ENCODE measurements around the gene EPDR1. TPM values are rescaled to one million over a fixed set of nuclear protein-coding genes. Genes with fewer than 3 reads are reported as not detected.

The EPDR1 gene
- total and polyA plus RNA-seq, 2 experiments from 2014 or later = 44.2 to 51.9 TPM

DNA sequence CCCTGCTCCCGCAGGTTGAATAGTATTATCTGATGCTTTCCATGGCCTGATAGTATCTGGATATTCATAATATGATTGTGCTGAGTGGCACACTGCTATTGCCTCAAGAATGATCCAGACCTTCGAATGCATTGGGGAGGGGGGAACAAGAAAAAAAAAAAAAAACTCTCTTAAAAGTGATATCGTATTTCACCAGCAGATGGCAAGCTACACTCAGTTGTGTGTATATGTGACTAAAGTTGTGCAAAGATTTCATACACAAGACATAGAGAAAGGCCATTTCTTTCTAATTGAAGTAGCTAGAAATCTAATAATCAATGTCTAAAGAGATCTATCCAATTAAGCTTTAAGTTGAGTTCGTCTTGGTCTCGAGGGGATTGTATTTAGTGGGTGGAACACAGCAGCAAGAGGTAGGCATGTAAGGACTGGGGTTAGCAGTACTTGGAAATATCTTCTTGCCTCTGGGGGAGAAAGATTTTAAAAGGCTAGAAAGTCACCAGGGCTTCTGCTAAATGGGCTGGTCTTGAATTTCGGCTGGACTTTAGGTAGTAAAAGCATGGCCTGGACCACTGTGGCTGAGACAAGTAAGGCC lies 19.1 kb upstream of the EPDR1 start:
- H3K4me1 ChIP-seq (ENCODE audit: low read depth) = peaks cover 3% of the 10 kb centered on the region
- peak; percentile 60 to 74 for DNase-seq (ENCODE audit: low read depth in 1 of 2, low spot score in 1 of 2)
- H3K27ac ChIP-seq = no peak overlapping the region
- H3K4me3 ChIP-seq = no peak overlapping the region
- no peaks in the 10 kb centered on the region for H3K27me3 ChIP-seq
- TF ChIP-seq, protein P1, sequence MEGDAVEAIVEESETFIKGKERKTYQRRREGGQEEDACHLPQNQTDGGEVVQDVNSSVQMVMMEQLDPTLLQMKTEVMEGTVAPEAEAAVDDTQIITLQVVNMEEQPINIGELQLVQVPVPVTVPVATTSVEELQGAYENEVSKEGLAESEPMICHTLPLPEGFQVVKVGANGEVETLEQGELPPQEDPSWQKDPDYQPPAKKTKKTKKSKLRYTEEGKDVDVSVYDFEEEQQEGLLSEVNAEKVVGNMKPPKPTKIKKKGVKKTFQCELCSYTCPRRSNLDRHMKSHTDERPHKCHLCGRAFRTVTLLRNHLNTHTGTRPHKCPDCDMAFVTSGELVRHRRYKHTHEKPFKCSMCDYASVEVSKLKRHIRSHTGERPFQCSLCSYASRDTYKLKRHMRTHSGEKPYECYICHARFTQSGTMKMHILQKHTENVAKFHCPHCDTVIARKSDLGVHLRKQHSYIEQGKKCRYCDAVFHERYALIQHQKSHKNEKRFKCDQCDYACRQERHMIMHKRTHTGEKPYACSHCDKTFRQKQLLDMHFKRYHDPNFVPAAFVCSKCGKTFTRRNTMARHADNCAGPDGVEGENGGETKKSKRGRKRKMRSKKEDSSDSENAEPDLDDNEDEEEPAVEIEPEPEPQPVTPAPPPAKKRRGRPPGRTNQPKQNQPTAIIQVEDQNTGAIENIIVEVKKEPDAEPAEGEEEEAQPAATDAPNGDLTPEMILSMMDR (IDR thresholded peaks at IDR 0.05; ENCODE audit: low read depth, low read length) = peak; percentile 60
- H3K9me3 ChIP-seq (ENCODE audit: low read depth) = no peaks in the 10 kb centered on the region
- no peaks in the 10 kb centered on the region for H3K36me3 ChIP-seq

DNA sequence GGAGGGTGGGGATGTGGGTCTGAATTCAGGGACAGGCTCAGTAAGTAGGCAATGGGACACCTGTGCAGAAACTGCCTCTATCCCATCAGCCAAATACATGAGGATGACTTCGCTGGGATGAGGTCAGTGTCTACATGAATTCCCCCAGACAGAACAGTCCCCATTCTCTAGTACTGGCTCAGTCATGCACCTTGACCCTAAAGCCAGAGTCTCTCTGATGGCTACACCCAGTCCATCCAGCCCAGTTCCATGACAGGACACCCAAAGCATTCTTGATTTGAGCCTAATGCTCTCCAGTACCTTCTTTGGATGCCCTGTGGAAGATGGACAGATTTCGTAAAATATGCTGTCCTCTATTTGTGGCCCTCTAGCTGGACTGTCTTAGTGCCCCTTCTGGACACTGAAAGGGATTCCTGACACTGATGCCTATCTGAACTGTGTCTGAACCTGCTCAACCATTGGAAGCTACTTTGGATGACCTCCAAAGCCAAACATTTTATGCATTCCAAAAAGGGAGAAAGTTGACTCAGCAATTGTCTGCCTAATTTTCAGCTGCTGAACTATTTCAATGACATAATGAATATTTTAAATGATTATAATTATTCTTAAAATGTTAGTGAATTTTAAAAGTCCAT lies 18.4 kb upstream of the EPDR1 start:
- Histone ChIP-seq H3K9me3 (ENCODE audit: low read depth) (no peaks in the 10 kb centered on the region), H3K4me1 (ENCODE audit: low read depth) (peaks cover 3% of the 10 kb centered on the region), H3K36me3 (no peaks in the 10 kb centered on the region), H3K27me3 (no peaks in the 10 kb centered on the region), H3K4me3 (no peak overlapping the region), H3K27ac (no peak overlapping the region)
- peak in 1 of 2 donors; percentile 74 for DNase-seq (ENCODE audit: low read depth in 1 of 2, low spot score in 1 of 2)
- TF ChIP-seq, protein P1 (IDR thresholded peaks at IDR 0.05; ENCODE audit: low read depth, low read length) = no peak

DNA sequence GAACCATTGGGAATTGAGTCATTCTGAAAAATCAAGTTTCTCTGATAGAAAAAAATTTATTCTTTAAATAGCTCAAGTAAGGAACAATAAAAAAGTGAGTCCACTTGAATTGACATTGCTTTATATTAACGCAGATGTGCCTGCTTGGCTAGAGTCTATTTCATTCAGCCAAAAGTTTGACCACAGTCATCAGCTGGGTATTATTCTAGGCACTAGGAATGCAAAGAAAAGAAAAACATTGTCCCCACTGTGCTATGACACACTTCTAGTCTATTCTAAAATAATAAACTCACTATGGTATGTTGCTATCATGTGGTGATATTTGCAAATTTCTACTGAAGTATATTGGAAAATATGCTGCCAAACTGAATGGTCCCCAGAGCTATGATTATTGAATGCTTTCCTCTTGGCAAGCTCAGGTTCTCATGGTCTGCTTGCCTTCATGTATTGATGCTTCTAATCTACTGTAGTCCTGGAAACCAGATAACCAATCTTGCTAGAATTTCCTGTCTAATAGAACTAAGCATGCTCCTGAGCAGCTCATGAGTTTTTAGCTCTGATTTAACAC lies 12.1 kb upstream of the EPDR1 start:
- Histone ChIP-seq H3K4me1 (ENCODE audit: low read depth) (no peaks in the 10 kb centered on the region), H3K27me3 (peaks cover 20% of the 10 kb centered on the region), H3K9me3 (ENCODE audit: low read depth) (no peaks in the 10 kb centered on the region), H3K27ac (no peak overlapping the region), H3K36me3 (no peaks in the 10 kb centered on the region), H3K4me3 (no peak overlapping the region)
- TF ChIP-seq, protein P1 (IDR thresholded peaks at IDR 0.05; ENCODE audit: low read depth, low read length) = no peak
- DNase-seq (ENCODE audit: low read depth in 1 of 2, low spot score in 1 of 2) = peak in 1 of 2 donors; percentile 79

DNA sequence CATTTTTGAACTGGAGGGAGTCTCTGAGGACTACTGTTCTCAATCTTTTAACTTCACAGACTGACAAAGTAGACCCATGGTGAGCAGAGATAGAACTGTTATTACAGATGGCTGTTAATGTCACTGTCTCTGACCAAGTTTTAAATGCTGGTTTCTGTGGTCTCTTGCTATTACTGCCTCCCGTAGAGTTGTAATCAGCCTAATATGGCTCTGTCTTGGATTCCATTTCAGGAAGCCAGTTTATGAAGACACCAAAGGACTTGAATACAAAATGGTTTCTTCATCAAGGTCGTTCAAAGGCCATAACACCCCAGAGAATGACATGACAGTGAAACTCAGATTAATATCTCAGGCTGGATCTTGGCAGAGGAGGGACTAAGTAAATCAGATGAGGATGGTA lies 7.7 kb upstream of the EPDR1 start:
- H3K4me3 ChIP-seq = no peak overlapping the region
- no peak overlapping the region for H3K27ac ChIP-seq
- no peaks in the 10 kb centered on the region for H3K9me3 ChIP-seq (ENCODE audit: low read depth)
- H3K27me3 ChIP-seq = peaks cover 61% of the 10 kb centered on the region
- DNase-seq (ENCODE audit: low read depth in 1 of 2, low spot score in 1 of 2) = no peak
- H3K36me3 ChIP-seq = no peaks in the 10 kb centered on the region
- TF ChIP-seq, protein P1 (IDR thresholded peaks at IDR 0.05; ENCODE audit: low read depth, low read length) = no peak
- H3K4me1 ChIP-seq (ENCODE audit: low read depth) = peaks cover 4% of the 10 kb centered on the region

DNA sequence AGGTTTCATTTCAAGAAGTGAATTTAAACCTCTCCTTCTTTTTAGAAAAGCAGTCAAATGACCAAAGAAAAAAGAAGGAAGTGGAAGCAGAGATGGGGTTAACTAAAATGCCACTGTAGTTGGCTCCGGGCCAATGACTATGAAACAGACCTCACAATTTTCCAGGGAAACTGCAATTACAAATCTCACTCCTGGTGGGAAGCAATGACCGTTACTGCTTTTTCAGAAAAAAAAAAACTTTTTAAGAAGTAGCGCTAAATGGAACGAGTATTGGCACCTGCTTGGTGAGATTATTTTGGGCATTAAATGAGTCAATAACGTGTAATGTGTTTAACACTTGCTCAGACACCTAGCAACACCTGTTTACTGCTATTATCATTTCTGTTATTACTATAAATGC lies 5.0 kb upstream of the EPDR1 start:
- Histone ChIP-seq H3K27ac (no peak overlapping the region), H3K36me3 (no peaks in the 10 kb centered on the region), H3K27me3 (peaks cover 81% of the 10 kb centered on the region), H3K4me1 (ENCODE audit: low read depth) (peaks cover 4% of the 10 kb centered on the region), H3K9me3 (ENCODE audit: low read depth) (no peaks in the 10 kb centered on the region), H3K4me3 (no peak overlapping the region)
- TF ChIP-seq, protein P1 (IDR thresholded peaks at IDR 0.05; ENCODE audit: low read depth, low read length) = no peak
- DNase-seq (ENCODE audit: low read depth in 1 of 2, low spot score in 1 of 2) = peak in 1 of 2 donors; percentile 33
